ENCODE data around the gene ENG. TPM values are rescaled to one million over a fixed set of nuclear protein-coding genes. Genes with fewer than 3 reads are reported as not detected.

ENG gene
- total RNA-seq, 1 experiment from 2014 or later = 0.76 TPM

DNA sequence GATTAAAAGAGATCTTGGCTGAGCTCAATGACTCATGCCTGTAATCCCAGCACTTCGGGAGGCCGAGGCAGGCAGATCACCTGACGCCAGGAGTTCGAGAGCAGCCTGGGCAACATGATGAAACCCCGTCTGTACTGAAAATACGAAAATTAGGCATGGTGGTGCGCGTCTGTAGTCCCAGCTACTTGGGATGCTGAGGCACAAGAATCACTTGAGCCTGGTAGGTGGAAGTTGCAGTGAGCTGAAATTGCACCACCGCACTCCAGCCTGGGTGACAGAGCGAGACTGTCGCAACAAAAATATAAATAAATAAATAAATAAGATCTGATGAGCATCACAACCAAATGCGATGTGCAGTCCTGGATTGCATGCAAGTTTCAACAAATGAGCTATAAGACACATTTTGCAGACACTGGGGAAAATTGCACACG is 8.7 kb upstream of the ENG start:
- ATAC-seq = no peak
- intact Hi-C loops (cut with micrococcal nuclease) = no loop called here
- ChIA-PET RAD21 (ENCODE audit: low non-redundant PET in 1 of 2, low total read pairs in 2 of 2, uncharacterized antibody in 2 of 2, unreplicated experiment in 2 of 2) (no interaction called here), CTCF (no interaction called here), POLR2A (no interaction called here)
- no peaks in the 10 kb centered on the region for H4K20me1 ChIP-seq (ENCODE audit: insufficient read depth)
- H3K4me3 ChIP-seq (replicated peaks in 1 of 2; ENCODE audit: low read depth in 1 of 2, low read length in 2 of 2) = no peak overlapping the region
- H3K4me1 ChIP-seq (ENCODE audit: control insufficient read depth in 1 of 2, insufficient read depth in 2 of 2, low read length in 2 of 2) = no peaks in the 10 kb centered on the region
- H3K9me2 ChIP-seq (ENCODE audit: insufficient read depth) = no peaks in the 10 kb centered on the region
- no peak overlapping the region for H2AFZ ChIP-seq (ENCODE audit: low read depth, low read length, poor library complexity, severe bottlenecking)
- no peak overlapping the region for H3K4me2 ChIP-seq (ENCODE audit: low read length)
- H3K79me2 ChIP-seq (ENCODE audit: insufficient read depth, low read length) = no peaks in the 10 kb centered on the region
- no peak overlapping the region for H3K9ac ChIP-seq (ENCODE audit: low read length)
- no peaks in the 10 kb centered on the region for H3K9me3 ChIP-seq (ENCODE audit: control insufficient read depth in 1 of 2, insufficient read depth in 1 of 2, low read depth in 1 of 2, low read length in 2 of 2)
- no TSS peak for BruUV-seq (replicated peaks)
- no peak overlapping the region for H3K27ac ChIP-seq (ENCODE audit: low read depth, low read length)
- no peak for TF ChIP-seq EGR1 (IDR thresholded peaks at IDR 0.05; ENCODE audit: low read depth)
- TF ChIP-seq ATF3 (IDR thresholded peaks at IDR 0.05) = no peak
- TF ChIP-seq, protein P1, sequence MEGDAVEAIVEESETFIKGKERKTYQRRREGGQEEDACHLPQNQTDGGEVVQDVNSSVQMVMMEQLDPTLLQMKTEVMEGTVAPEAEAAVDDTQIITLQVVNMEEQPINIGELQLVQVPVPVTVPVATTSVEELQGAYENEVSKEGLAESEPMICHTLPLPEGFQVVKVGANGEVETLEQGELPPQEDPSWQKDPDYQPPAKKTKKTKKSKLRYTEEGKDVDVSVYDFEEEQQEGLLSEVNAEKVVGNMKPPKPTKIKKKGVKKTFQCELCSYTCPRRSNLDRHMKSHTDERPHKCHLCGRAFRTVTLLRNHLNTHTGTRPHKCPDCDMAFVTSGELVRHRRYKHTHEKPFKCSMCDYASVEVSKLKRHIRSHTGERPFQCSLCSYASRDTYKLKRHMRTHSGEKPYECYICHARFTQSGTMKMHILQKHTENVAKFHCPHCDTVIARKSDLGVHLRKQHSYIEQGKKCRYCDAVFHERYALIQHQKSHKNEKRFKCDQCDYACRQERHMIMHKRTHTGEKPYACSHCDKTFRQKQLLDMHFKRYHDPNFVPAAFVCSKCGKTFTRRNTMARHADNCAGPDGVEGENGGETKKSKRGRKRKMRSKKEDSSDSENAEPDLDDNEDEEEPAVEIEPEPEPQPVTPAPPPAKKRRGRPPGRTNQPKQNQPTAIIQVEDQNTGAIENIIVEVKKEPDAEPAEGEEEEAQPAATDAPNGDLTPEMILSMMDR (IDR thresholded peaks at IDR 0.05 in 2 of 3, conservative IDR thresholded peaks at IDR 0.05 in 1 of 3; ENCODE audit: borderline replicate concordance in 1 of 3, insufficient read depth in 1 of 3, low read depth in 2 of 3, low read length in 2 of 3) = no peak
- no peak for TF ChIP-seq SP1 (IDR thresholded peaks at IDR 0.05; ENCODE audit: low read depth)
- TF ChIP-seq FOSL1 (IDR thresholded peaks at IDR 0.05; ENCODE audit: low read depth) = no peak
- no peak for TF ChIP-seq ZBTB33 (IDR thresholded peaks at IDR 0.05; ENCODE audit: extremely low read depth, insufficient replicate concordance, low read length)
- no peak for TF ChIP-seq EZH2phosphoT487 (IDR thresholded peaks at IDR 0.05; ENCODE audit: borderline replicate concordance)
- no peak for TF ChIP-seq MAX (IDR thresholded peaks at IDR 0.05)
- no peak for TF ChIP-seq ELF1 (IDR thresholded peaks at IDR 0.05; ENCODE audit: borderline replicate concordance, low read depth)
- no peak for TF ChIP-seq ZNF274 (IDR thresholded peaks at IDR 0.05; ENCODE audit: low read depth, low read length)
- TF ChIP-seq CEBPB (IDR thresholded peaks at IDR 0.05; ENCODE audit: low read depth) = no peak
- TF ChIP-seq POLR2A (IDR thresholded peaks at IDR 0.05; ENCODE audit: borderline replicate concordance, extremely low read depth, insufficient read depth, insufficient read length) = no peak
- TF ChIP-seq RAD21 (IDR thresholded peaks at IDR 0.05; ENCODE audit: low read depth) = no peak
- TF ChIP-seq, protein P2, sequence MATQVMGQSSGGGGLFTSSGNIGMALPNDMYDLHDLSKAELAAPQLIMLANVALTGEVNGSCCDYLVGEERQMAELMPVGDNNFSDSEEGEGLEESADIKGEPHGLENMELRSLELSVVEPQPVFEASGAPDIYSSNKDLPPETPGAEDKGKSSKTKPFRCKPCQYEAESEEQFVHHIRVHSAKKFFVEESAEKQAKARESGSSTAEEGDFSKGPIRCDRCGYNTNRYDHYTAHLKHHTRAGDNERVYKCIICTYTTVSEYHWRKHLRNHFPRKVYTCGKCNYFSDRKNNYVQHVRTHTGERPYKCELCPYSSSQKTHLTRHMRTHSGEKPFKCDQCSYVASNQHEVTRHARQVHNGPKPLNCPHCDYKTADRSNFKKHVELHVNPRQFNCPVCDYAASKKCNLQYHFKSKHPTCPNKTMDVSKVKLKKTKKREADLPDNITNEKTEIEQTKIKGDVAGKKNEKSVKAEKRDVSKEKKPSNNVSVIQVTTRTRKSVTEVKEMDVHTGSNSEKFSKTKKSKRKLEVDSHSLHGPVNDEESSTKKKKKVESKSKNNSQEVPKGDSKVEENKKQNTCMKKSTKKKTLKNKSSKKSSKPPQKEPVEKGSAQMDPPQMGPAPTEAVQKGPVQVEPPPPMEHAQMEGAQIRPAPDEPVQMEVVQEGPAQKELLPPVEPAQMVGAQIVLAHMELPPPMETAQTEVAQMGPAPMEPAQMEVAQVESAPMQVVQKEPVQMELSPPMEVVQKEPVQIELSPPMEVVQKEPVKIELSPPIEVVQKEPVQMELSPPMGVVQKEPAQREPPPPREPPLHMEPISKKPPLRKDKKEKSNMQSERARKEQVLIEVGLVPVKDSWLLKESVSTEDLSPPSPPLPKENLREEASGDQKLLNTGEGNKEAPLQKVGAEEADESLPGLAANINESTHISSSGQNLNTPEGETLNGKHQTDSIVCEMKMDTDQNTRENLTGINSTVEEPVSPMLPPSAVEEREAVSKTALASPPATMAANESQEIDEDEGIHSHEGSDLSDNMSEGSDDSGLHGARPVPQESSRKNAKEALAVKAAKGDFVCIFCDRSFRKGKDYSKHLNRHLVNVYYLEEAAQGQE (IDR thresholded peaks at IDR 0.05; ENCODE audit: low read depth) = no peak
- no peak for TF ChIP-seq POLR2AphosphoS5 (IDR thresholded peaks at IDR 0.05; ENCODE audit: low read depth, low read length)
- no peak for TF ChIP-seq SRF (IDR thresholded peaks at IDR 0.05; ENCODE audit: low read depth)
- no peak for TF ChIP-seq TCF7L2 (IDR thresholded peaks at IDR 0.05; ENCODE audit: borderline replicate concordance, extremely low read depth, insufficient read depth, insufficient read length)
- H3K27me3 ChIP-seq (ENCODE audit: insufficient read depth, low read length) = no peaks in the 10 kb centered on the region
- H3K36me3 ChIP-seq (ENCODE audit: control insufficient read depth in 1 of 2, insufficient read depth in 2 of 2, low read length in 2 of 2) = no peaks in the 10 kb centered on the region
- no peak for DNase-seq (ENCODE audit: low read depth, low spot score)
